Adrenal gland (tissue), 12 donors: ENCODE results near the gene MMP24OS. TPM values are rescaled to one million over a fixed set of nuclear protein-coding genes. Genes with fewer than 3 reads are reported as not detected.

ENCODE experiments used
- DNase-seq, 7 donors: peaks; one replicate each; pipeline ENCODE4 v3.0.0-alpha.2; 2019 to 2020
- H3K27ac ChIP-seq, 5 donors: fragments of 200-600 bp; sonication (generic) in 4 of 5; 1 replicate in 3 of 5; 2 replicates in 2 of 5; pipeline versions ENCODE4 v1.5.1 to v1.8.0; 2016 to 2020; ENCODE audit warnings: mild to moderate bottlenecking in 1 of 5
- H3K27me3 ChIP-seq: fragments of 200-600 bp; 2 replicates; pipeline ENCODE4 v1.8.0; 2021
- H3K36me3 ChIP-seq, 2 donors: fragments of 200-600 bp; replicated peaks in 1 of 2; 1 replicate in 1 of 2; 2 replicates in 1 of 2; pipeline versions ENCODE4 v1.5.1 to v1.8.0; 2018 to 2022
- H3K4me1 ChIP-seq, 2 donors: fragments of 200-600 bp; replicated peaks in 1 of 2; 1 replicate in 1 of 2; 2 replicates in 1 of 2; pipeline versions ENCODE4 v1.5.1 to v1.8.0; 2018 to 2021
- H3K4me3 ChIP-seq, 4 donors: fragments of 200-600 bp; sonication (generic) in 3 of 4; one replicate each; pipeline ENCODE4 v1.5.1; 2016 to 2018
- H3K9me3 ChIP-seq, 3 donors: fragments of 200-600 bp; sonication (generic) in 1 of 3; replicated peaks in 1 of 3; 1 replicate in 2 of 3; 2 replicates in 1 of 3; pipeline versions ENCODE4 v1.5.1 to v1.8.0; 2016 to 2021
- CTCF ChIP-seq, 6 experiments: fragments of 450-650 bp in 4 of 6; fragments of 200-600 bp in 2 of 6; sonication (generic) in 1 of 6; IDR thresholded peaks; 1 replicate in 5 of 6; 2 replicates in 1 of 6; pipeline versions ENCODE4 v1.5.1 to v1.8.0; 2016 to 2021; ENCODE audit warnings: antibody characterized with exemption in 6 of 6, mild to moderate bottlenecking in 2 of 6, moderate library complexity in 1 of 6
- POLR2A ChIP-seq, 2 donors: fragments of 450-650 bp; IDR thresholded peaks; one replicate each; pipeline ENCODE4 v1.6.1; 2017; ENCODE audit warnings: antibody characterized with exemption in 2 of 2, mild to moderate bottlenecking in 2 of 2, moderate library complexity in 1 of 2
- WGBS, 4 donors: extraction: QIAGEN DNeasy Blood & Tissue Kit in 2 of 4; methylation state at CpG; one replicate each; pipeline versions ENCODE4 v1.1.5 to v1.1.7; 2013 to 2017; 5-methylcytosine and 5-hydroxymethylcytosine counted together
- intact Hi-C, 2 donors: fragments of 100-400 bp; cut with DNase I; formaldehyde crosslinking; loops; one replicate each; pipeline versions ENCODE4 v1.14.1 to v1.15.0; 2022 to 2023
- polyA plus RNA-seq, 3 donors: library from polyadenylated mRNA; stranded (reverse); fragments of 200-250 nt in 2 of 3; fragments of 350-450 nt in 1 of 3; fragmentation: Illumina TruSeq in 1 of 3; extraction: RNeasy Lipid Tissue Mini Kit (QIAGEN cat#74804) in 1 of 3; gene quantifications; one replicate each; pipeline ENCODE4 v1.2.3, GENCODE V29; 2013 to 2014
- total RNA-seq, 9 donors: library from RNA; depleted of rRNA in 4 of 9; stranded (reverse); fragments of >200 nt in 4 of 9; fragments of 120-200 nt in 1 of 9; fragmentation: NEBNext Ultra II Directional in 1 of 9; extraction: Animal tissue kit (Norgen Biotek cat#: 25700) in 1 of 9; gene quantifications; one replicate each; pipeline versions ENCODE4 v1.1.0 to v1.2.4, GENCODE V29; 2013 to 2023
- donor health status: healthy with polysubstance abuse.
- donor health status: Bipolar disorder and iron deficiency.
- donor health status: DM: yes; HTN: yes; CAD: no.
- donor health status: DM: no; HTN: no; CAD: no.
- donor health status: DM: no; HTN: no; CAD: no.
- donor health status: DM: yes; HTN: yes; CAD: no.

MMP24OS gene
- total and polyA plus RNA-seq, 12 donors = 24.8 to 150 (median 84.4) TPM

DNA sequence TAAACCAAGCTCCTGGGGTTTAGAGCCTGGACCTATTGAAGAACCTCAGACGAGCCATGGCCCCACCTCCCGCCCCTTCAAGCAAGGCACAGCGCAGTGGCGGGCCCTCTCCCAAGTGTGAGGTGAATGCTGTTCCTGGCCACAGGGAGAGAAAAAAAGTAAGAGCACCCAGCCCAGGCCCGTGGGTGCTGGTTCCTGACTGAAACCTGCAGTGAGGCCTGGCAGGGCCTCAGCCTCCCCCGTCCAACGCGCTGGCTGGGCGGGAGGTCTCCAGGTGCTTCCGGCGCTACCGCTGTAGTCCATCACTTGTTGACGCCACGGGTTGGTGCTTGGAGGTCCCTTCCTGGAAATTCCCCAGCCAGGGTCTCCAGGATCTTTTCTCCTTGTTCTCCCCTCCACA, 19.8 kb upstream of the MMP24OS start:
- intact Hi-C loops = no loop called here
- TF ChIP-seq CTCF (IDR thresholded peaks at IDR 0.05) (no peak), POLR2A (IDR thresholded peaks at IDR 0.05) (no peak)
- Histone ChIP-seq H3K4me3 (no peak overlapping the region), H3K36me3 (no peaks in the 10 kb centered on the region), H3K27me3 (no peaks in the 10 kb centered on the region), H3K4me1 (no peaks in the 10 kb centered on the region), H3K9me3 (no peaks in the 10 kb centered on the region), H3K27ac (no peak overlapping the region)
- WGBS, 4 donors = 72 to 94% (median 91%) methylated on average over 4 to 14 of the region's 14 CpGs
- no peak for DNase-seq

DNA sequence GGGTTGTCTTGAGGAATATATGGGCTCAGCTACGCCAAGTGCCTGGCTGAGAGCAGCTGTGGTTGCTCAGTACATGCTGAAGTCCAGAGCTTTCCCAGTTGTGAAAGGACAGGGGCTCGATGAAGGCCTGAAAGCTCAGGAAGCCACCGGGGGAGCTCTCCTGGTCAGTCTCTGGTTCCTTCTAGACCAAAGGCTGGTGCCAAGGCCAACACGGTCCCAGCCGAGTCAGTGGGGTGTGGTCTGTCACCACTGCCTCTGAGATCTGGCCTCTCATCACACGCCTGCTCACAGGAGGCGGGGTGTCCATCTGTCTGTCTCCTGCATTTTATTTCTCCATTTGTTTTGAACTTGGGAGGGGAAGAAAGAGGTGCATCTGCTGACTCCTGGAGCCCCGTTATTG, 19.2 kb upstream of the MMP24OS start:
- no peaks in the 10 kb centered on the region for H3K27me3 ChIP-seq
- H3K4me1 ChIP-seq = no peaks in the 10 kb centered on the region
- 41 to 51% (median 50%) methylated on average over 5 to 8 of the region's 8 CpGs for WGBS, 4 donors
- intact Hi-C loops = no loop called here
- no peaks in the 10 kb centered on the region for H3K9me3 ChIP-seq
- TF ChIP-seq CTCF (IDR thresholded peaks at IDR 0.05) (no peak), POLR2A (IDR thresholded peaks at IDR 0.05) (no peak)
- H3K4me3 ChIP-seq = no peak overlapping the region
- DNase-seq = peak in 3 of 7 donors; percentile 39 to 53 (median 46)
- H3K27ac ChIP-seq = no peak overlapping the region
- H3K36me3 ChIP-seq = no peaks in the 10 kb centered on the region

DNA sequence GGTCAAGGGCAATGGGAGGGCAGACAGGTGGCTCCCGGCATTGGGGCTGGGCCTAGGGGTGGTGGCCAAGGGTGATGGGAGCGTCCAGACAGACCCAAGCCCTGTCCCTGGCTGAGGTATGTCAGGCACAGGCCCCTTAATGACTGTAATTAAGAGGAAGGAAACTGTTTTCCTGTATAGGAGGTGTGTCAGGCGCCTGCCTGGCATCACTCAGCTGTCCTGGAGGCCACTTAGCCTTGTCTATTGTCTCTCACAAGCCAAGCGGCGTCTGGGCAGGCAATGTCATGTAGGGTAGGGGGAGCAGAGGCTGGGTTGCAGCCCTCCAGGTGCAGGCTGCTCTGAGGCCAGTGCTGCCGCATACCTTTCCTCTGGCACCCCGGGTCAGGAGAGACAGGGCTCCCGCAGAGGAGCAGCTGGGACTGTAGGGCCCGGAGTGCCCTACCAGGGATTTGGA, 18.2 kb upstream of the MMP24OS start:
- WGBS, 4 donors = 66 to 70% (median 68%) methylated on average over 6 to 9 of the region's 9 CpGs
- no peak for DNase-seq
- no peak overlapping the region for H3K27ac ChIP-seq
- intact Hi-C loops = no loop called here
- H3K36me3 ChIP-seq = no peaks in the 10 kb centered on the region
- H3K4me1 ChIP-seq = no peaks in the 10 kb centered on the region
- TF ChIP-seq POLR2A (IDR thresholded peaks at IDR 0.05) (no peak), CTCF (IDR thresholded peaks at IDR 0.05) (no peak)
- no peak overlapping the region for H3K4me3 ChIP-seq
- H3K9me3 ChIP-seq = no peaks in the 10 kb centered on the region
- H3K27me3 ChIP-seq = no peaks in the 10 kb centered on the region

GRCh38 chr20:35295674-35296073, 17.8 kb upstream of the MMP24OS start:
- no peak for DNase-seq
- Histone ChIP-seq H3K4me1 (no peaks in the 10 kb centered on the region), H3K4me3 (no peak overlapping the region), H3K27me3 (no peaks in the 10 kb centered on the region), H3K9me3 (no peaks in the 10 kb centered on the region), H3K27ac (no peak overlapping the region), H3K36me3 (no peaks in the 10 kb centered on the region)
- 74 to 81% (median 75%) methylated on average over 6 to 8 of the region's 8 CpGs for WGBS, 4 donors
- TF ChIP-seq POLR2A (IDR thresholded peaks at IDR 0.05) = no peak
- intact Hi-C loops = no loop called here

DNA sequence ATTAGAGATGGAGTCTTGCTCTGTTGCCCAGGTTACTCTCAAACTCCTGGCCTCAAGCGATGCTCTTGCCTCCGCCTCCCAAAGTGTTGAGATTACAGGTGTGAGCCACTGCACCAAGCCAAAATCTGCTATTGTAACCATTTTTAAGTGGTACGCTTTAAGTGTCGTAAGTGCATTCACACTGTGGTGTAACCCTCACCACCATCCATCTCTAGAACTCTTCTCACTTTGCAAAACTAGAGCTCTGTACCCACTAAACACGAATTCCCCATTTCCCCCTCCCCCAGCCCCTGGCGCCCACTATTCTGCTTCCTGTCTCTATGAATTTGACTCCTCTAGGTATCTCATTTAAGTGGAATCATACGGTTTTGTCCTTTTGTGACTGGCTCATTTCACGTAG, 17.1 kb upstream of the MMP24OS start:
- H3K27ac ChIP-seq = no peak overlapping the region
- no peak for TF ChIP-seq POLR2A (IDR thresholded peaks at IDR 0.05)
- no peak for TF ChIP-seq CTCF (IDR thresholded peaks at IDR 0.05)
- no peaks in the 10 kb centered on the region for H3K9me3 ChIP-seq
- no peaks in the 10 kb centered on the region for H3K4me1 ChIP-seq
- H3K36me3 ChIP-seq = no peaks in the 10 kb centered on the region
- DNase-seq = no peak
- intact Hi-C loops = no loop called here
- 70 to 82% (median 75%) methylated on average over 8 of the region's 8 CpGs for WGBS, 4 donors
- no peak overlapping the region for H3K4me3 ChIP-seq
- H3K27me3 ChIP-seq = no peaks in the 10 kb centered on the region
